Mesendoderm (in vitro differentiated cells): ENCODE measurements around the gene MTR.

ENCODE experiments used
- DNase-seq: peaks from one replicate; pipeline ENCODE4 v3.0.0; 2013
- H2AK5ac ChIP-seq: 2 replicates; pipeline ENCODE4 v1.6.1; 2013; ENCODE audit warnings: low read length, inconsistent platforms
- H2BK120ac ChIP-seq: 2 replicates; pipeline ENCODE4 v1.6.1; 2013; ENCODE audit warnings: low read depth, mild to moderate bottlenecking, low read length, moderate library complexity, mixed read lengths
- H2BK15ac ChIP-seq: replicated peaks from 2 replicates; pipeline ENCODE4 v1.6.1; 2013; ENCODE audit warnings: low read depth, mild to moderate bottlenecking, moderate library complexity
- H2BK5ac ChIP-seq: 2 replicates; pipeline ENCODE4 v1.6.1; 2013; ENCODE audit warnings: low read length, inconsistent platforms
- H3K18ac ChIP-seq: 2 replicates; pipeline ENCODE4 v1.6.1; 2013; ENCODE audit warnings: mild to moderate bottlenecking, low read length, mixed read lengths
- H3K23ac ChIP-seq: one replicate; pipeline ENCODE4 v1.6.1; 2013; ENCODE audit warnings: low read length
- H3K27ac ChIP-seq: 2 replicates; pipeline ENCODE4 v1.5.1; 2013; ENCODE audit warnings: low read depth, mild to moderate bottlenecking, inconsistent platforms, low read length, moderate library complexity
- H3K27me3 ChIP-seq: 2 replicates; pipeline ENCODE4 v1.6.1; 2013; ENCODE audit warnings: low read length, control low read depth, mild to moderate bottlenecking, inconsistent platforms; ENCODE audit not compliant: insufficient read depth, poor library complexity
- H3K36me3 ChIP-seq: 2 replicates; pipeline ENCODE4 v1.6.1; 2013; ENCODE audit warnings: low read length, inconsistent platforms; ENCODE audit not compliant: control insufficient read depth, insufficient read depth
- H3K4ac ChIP-seq: one replicate; pipeline ENCODE4 v1.6.1; 2013; ENCODE audit warnings: low read depth, mild to moderate bottlenecking, low read length, moderate library complexity
- H3K4me1 ChIP-seq: 2 replicates; pipeline ENCODE4 v1.6.1; 2013; ENCODE audit warnings: low read depth, low read length, inconsistent platforms; ENCODE audit not compliant: control insufficient read depth
- H3K4me2 ChIP-seq: 2 replicates; pipeline ENCODE4 v1.6.1; 2013; ENCODE audit warnings: low read length
- H3K4me3 ChIP-seq: 2 replicates; pipeline ENCODE4 v1.5.1; 2013; ENCODE audit warnings: mild to moderate bottlenecking, low read length
- H3K56ac ChIP-seq: one replicate; pipeline ENCODE4 v1.6.1; 2013; ENCODE audit warnings: low read length
- H3K79me1 ChIP-seq: 2 replicates; pipeline ENCODE4 v1.6.1; 2013; ENCODE audit warnings: low read length, inconsistent platforms
- H3K79me2 ChIP-seq: 2 replicates; pipeline ENCODE4 v1.6.1; 2013; ENCODE audit warnings: mild to moderate bottlenecking, low read length; ENCODE audit not compliant: control insufficient read depth, insufficient read depth
- H3K9ac ChIP-seq: 2 replicates; pipeline ENCODE4 v1.6.1; 2013; ENCODE audit warnings: low read length, inconsistent platforms
- H4K5ac ChIP-seq: one replicate; pipeline ENCODE4 v1.6.1; 2013; ENCODE audit warnings: low read length
- H4K8ac ChIP-seq: one replicate; pipeline ENCODE4 v1.6.1; 2013; ENCODE audit warnings: low read depth, mild to moderate bottlenecking, control low read depth, low read length, moderate library complexity
- WGBS: extraction: QIAGEN DNeasy Blood & Tissue Kit; methylation state at CpG from one replicate; pipeline ENCODE4 v1.1.7; 2013; ENCODE audit warnings: low lambda C conversion rate, missing lambda C conversion rate; ENCODE audit not compliant: insufficient coverage; ENCODE audit errors: extremely low coverage; 5-methylcytosine and 5-hydroxymethylcytosine counted together

Gene MTR

DNA sequence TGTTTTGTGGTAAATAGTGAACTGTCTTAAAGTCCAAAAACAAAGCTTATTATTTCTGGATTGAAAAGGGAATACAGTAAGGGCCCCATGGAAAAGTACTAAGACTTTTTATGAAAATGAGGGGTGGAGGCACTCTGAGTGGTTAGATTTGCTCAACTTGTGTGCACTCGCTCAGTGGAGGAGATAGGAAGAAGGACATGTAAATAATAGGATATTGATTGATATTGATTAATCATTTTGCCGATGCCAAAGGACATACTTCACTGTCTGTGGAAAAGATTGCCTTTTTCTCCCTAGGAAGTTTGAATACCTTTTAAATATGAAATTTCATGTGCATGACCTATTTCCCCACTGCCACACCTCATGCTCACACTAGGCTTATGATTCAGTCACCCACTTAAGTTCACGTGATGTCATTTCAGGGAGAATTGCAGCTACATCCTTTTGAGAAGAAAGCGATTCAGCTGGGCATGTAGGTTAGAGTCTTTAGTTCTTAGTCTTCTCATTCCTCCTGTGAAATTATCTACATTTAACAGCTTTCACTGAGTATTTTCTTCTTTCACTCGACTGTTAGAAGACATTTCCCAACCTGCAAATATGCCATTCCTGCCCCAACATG lies 5.0 kb downstream of the MTR start:
- no peak for DNase-seq
- Histone ChIP-seq H2BK15ac (no peak overlapping the region), H2BK120ac (no peak overlapping the region), H3K4me2 (no peak overlapping the region), H3K9ac (no peak overlapping the region), H3K4me3 (no peak overlapping the region), H3K79me1 (peaks cover 11% of the 10 kb centered on the region), H3K23ac (no peak overlapping the region), H3K27me3 (no peaks in the 10 kb centered on the region), H3K18ac (no peak overlapping the region), H3K27ac (no peak overlapping the region), H2AK5ac (no peak overlapping the region), H3K4ac (no peak overlapping the region), H4K5ac (no peak overlapping the region), H3K79me2 (peaks cover 8% of the 10 kb centered on the region), H4K8ac (no peak overlapping the region), H3K56ac (no peak overlapping the region), H2BK5ac (no peak overlapping the region), H3K36me3 (no peaks in the 10 kb centered on the region), H3K4me1 (peaks cover 2% of the 10 kb centered on the region)
- WGBS, result no CpG with 5 or more reads among the region's 5 CpGs

DNA sequence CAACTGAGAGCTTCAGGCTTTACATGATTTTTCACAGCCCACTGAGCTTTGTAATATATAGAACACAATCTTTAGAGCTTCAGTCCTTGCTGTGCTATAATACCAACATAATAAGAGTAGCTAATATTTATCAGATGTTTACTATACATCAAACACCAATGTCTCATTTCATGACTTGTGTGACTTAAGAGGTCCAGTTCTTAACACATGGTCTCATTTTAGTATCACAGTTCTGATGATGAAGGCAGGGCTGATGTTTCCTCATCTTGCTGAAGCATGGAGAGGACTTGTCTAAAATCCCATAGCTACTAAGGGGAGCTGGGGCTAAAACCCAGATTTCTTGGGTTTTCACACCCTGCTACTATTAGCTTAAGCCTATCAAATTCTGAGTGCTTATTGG lies 5.5 kb downstream of the MTR start:
- H3K4ac ChIP-seq, result no peak overlapping the region
- no peak overlapping the region for H3K4me2 ChIP-seq
- H4K8ac ChIP-seq, result no peak overlapping the region
- H3K23ac ChIP-seq, result no peak overlapping the region
- no peak overlapping the region for H2BK5ac ChIP-seq
- no peak overlapping the region for H2AK5ac ChIP-seq
- H3K4me3 ChIP-seq, result no peak overlapping the region
- no peaks in the 10 kb centered on the region for H3K27me3 ChIP-seq
- H2BK15ac ChIP-seq, result no peak overlapping the region
- H3K9ac ChIP-seq, result no peak overlapping the region
- no peaks in the 10 kb centered on the region for H3K36me3 ChIP-seq
- peaks cover 2% of the 10 kb centered on the region for H3K4me1 ChIP-seq
- DNase-seq, result no peak
- peaks cover 10% of the 10 kb centered on the region for H3K79me1 ChIP-seq
- no peak overlapping the region for H3K56ac ChIP-seq
- no peak overlapping the region for H3K18ac ChIP-seq
- no peak overlapping the region for H2BK120ac ChIP-seq
- H3K79me2 ChIP-seq, result peaks cover 8% of the 10 kb centered on the region
- H4K5ac ChIP-seq, result no peak overlapping the region
- H3K27ac ChIP-seq, result no peak overlapping the region

DNA sequence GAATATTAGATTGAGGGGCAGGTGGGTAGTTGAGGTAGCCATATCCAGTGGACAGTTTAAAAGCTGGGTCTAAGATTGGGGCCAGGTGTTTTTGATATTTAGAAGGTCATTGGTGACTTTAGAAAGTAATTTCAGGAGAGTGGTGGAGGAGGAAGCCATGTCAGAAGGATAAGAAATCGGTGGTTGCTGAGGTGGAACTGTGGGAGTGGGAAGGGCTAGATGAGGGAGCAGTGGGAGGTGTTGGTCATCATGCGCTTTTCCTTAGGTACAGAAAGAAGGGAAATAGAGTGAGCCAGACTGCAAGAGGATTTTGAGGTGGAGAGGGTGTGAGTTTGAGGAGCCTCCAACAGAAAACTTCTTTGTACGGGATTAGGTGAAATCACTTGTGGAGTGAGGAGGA lies 7.2 kb downstream of the MTR start:
- H3K36me3 ChIP-seq, result no peaks in the 10 kb centered on the region
- no peak overlapping the region for H2BK15ac ChIP-seq
- DNase-seq, result no peak
- H3K4me2 ChIP-seq, result no peak overlapping the region
- WGBS, result no CpG with 5 or more reads among the region's 3 CpGs
- H3K4me3 ChIP-seq, result no peak overlapping the region
- H3K79me2 ChIP-seq, result peaks cover 6% of the 10 kb centered on the region
- no peak overlapping the region for H4K5ac ChIP-seq
- no peak overlapping the region for H3K27ac ChIP-seq
- no peak overlapping the region for H2BK5ac ChIP-seq
- no peak overlapping the region for H3K23ac ChIP-seq
- H3K56ac ChIP-seq, result no peak overlapping the region
- no peak overlapping the region for H2AK5ac ChIP-seq
- no peaks in the 10 kb centered on the region for H3K27me3 ChIP-seq
- peaks cover 10% of the 10 kb centered on the region for H3K79me1 ChIP-seq
- H3K9ac ChIP-seq, result no peak overlapping the region
- no peak overlapping the region for H3K18ac ChIP-seq
- H3K4me1 ChIP-seq, result peaks cover 2% of the 10 kb centered on the region
- no peak overlapping the region for H4K8ac ChIP-seq
- H3K4ac ChIP-seq, result no peak overlapping the region
- no peak overlapping the region for H2BK120ac ChIP-seq

GRCh38 chr1:236806634-236807033 lies 11.5 kb downstream of the MTR start:
- no peaks in the 10 kb centered on the region for H3K27me3 ChIP-seq
- H4K5ac ChIP-seq, result no peak overlapping the region
- no peak overlapping the region for H3K4me2 ChIP-seq
- peaks cover 2% of the 10 kb centered on the region for H3K79me2 ChIP-seq
- no peak overlapping the region for H2BK120ac ChIP-seq
- H3K79me1 ChIP-seq, result peaks cover 8% of the 10 kb centered on the region
- whole genome bisulfite sequencing, result no CpG with 5 or more reads among the region's 2 CpGs
- no peaks in the 10 kb centered on the region for H3K36me3 ChIP-seq
- H3K27ac ChIP-seq, result no peak overlapping the region
- no peak overlapping the region for H2BK5ac ChIP-seq
- no peak overlapping the region for H3K18ac ChIP-seq
- H4K8ac ChIP-seq, result no peak overlapping the region
- H3K4ac ChIP-seq, result no peak overlapping the region
- H2BK15ac ChIP-seq, result no peak overlapping the region
- DNase-seq, result no peak
- H3K4me1 ChIP-seq, result no peaks in the 10 kb centered on the region
- H2AK5ac ChIP-seq, result no peak overlapping the region
- no peak overlapping the region for H3K56ac ChIP-seq
- H3K23ac ChIP-seq, result no peak overlapping the region
- H3K9ac ChIP-seq, result no peak overlapping the region
- no peak overlapping the region for H3K4me3 ChIP-seq

GRCh38 chr1:236808005-236808404 lies 12.9 kb downstream of the MTR start:
- Histone ChIP-seq H2BK120ac (no peak overlapping the region), H3K56ac (no peak overlapping the region), H4K5ac (no peak overlapping the region), H3K36me3 (no peaks in the 10 kb centered on the region), H3K79me2 (no peaks in the 10 kb centered on the region), H3K4ac (no peak overlapping the region), H4K8ac (no peak overlapping the region), H2BK5ac (no peak overlapping the region), H3K27me3 (no peaks in the 10 kb centered on the region), H3K4me1 (no peaks in the 10 kb centered on the region), H2AK5ac (no peak overlapping the region), H3K4me3 (no peak overlapping the region), H3K79me1 (no peaks in the 10 kb centered on the region), H3K23ac (no peak overlapping the region), H3K9ac (no peak overlapping the region), H3K18ac (no peak overlapping the region), H3K4me2 (no peak overlapping the region), H2BK15ac (no peak overlapping the region), H3K27ac (no peak overlapping the region)
- DNase-seq, result no peak
- WGBS, result no CpG with 5 or more reads among the region's 2 CpGs

DNA sequence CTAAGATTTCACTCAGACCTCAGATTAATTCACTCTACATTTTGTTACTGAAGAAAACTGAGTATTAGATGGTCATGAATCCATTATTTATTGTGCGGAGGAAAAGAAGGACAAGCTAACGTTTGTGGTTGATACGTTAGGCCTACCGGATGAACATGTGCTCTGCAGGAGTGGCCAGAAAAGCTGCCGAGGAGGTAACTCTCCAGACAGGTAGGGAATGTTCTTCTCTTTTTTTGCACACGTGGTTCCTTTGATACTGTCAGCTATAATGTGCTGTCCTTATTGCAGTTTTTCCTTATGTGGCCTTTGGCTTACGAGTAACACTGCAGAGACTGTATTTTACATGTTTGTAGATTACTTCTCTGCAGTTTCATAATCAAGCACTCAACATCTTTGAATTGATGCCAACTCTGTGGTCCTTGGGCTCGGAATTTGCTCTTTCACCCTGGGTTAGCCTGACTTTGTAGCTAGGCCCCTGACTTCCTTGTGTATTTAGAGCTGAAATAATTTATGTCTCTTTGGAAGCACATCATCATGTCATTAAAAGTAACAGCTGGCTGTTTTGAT lies 13.6 kb downstream of the MTR start:
- H2BK15ac ChIP-seq, result no peak overlapping the region
- H3K79me1 ChIP-seq, result no peaks in the 10 kb centered on the region
- H3K4me3 ChIP-seq, result no peak overlapping the region
- no peak overlapping the region for H3K56ac ChIP-seq
- no peak overlapping the region for H3K4me2 ChIP-seq
- no peak overlapping the region for H4K5ac ChIP-seq
- no peak overlapping the region for H3K27ac ChIP-seq
- H4K8ac ChIP-seq, result no peak overlapping the region
- H3K4ac ChIP-seq, result no peak overlapping the region
- H2AK5ac ChIP-seq, result no peak overlapping the region
- no peak overlapping the region for H3K23ac ChIP-seq
- no peaks in the 10 kb centered on the region for H3K4me1 ChIP-seq
- DNase-seq, result no peak
- H3K27me3 ChIP-seq, result no peaks in the 10 kb centered on the region
- H3K9ac ChIP-seq, result no peak overlapping the region
- no peak overlapping the region for H3K18ac ChIP-seq
- H3K36me3 ChIP-seq, result no peaks in the 10 kb centered on the region
- no CpG with 5 or more reads among the region's 8 CpGs for WGBS
- no peak overlapping the region for H2BK120ac ChIP-seq
- no peak overlapping the region for H2BK5ac ChIP-seq
- H3K79me2 ChIP-seq, result no peaks in the 10 kb centered on the region
